Calu3 (cell line): ENCODE measurements around the gene RASSF4. TPM values are rescaled to one million over a fixed set of nuclear protein-coding genes. Genes with fewer than 3 reads are reported as not detected.

Source experiments
- BruUV-seq: library from RNA; stranded (reverse); fragments of 400-500 nt; replicated peaks from 2 replicates; lab custom pipeline; 2021; lab: Mats Ljungman, UMichigan
- CTCF ChIA-PET: fragments of 300-600 bp; sonication (Branson Sonifier 250); formaldehyde crosslinking; loops from one replicate; lab custom pipeline; 2022; ENCODE audit warnings: antibody characterized with exemption; lab: Charles Lee
- DNase-seq: peaks from one replicate; pipeline ENCODE4 v3.0.0; 2022
- H3K27ac Mint-ChIP-seq: one replicate; pipeline ENCODE4 v1.8.0; 2022; ENCODE audit warnings: mixed read lengths; ENCODE audit not compliant: unreplicated experiment
- H3K27me3 Mint-ChIP-seq: one replicate; pipeline ENCODE4 v1.8.0; 2022; ENCODE audit warnings: mixed read lengths; ENCODE audit not compliant: unreplicated experiment
- H3K36me3 Mint-ChIP-seq: one replicate; pipeline ENCODE4 v1.8.0; 2022; ENCODE audit warnings: mild to moderate bottlenecking, moderate library complexity, mixed read lengths; ENCODE audit not compliant: insufficient read depth, unreplicated experiment
- H3K4me1 Mint-ChIP-seq: one replicate; pipeline ENCODE4 v1.8.0; 2022; ENCODE audit warnings: mild to moderate bottlenecking, low read depth, mixed read lengths; ENCODE audit not compliant: unreplicated experiment
- H3K4me3 Mint-ChIP-seq: one replicate; pipeline ENCODE4 v1.8.0; 2022; ENCODE audit warnings: mild to moderate bottlenecking, low read depth, moderate library complexity, mixed read lengths; ENCODE audit not compliant: unreplicated experiment
- H3K9me3 Mint-ChIP-seq: one replicate; pipeline ENCODE4 v1.8.0; 2022; ENCODE audit warnings: low read depth, mixed read lengths; ENCODE audit not compliant: unreplicated experiment
- CTCF ChIP-seq: fragments of 200-600 bp; IDR thresholded peaks from one replicate; pipeline ENCODE4 v1.8.0; 2022; ENCODE audit warnings: antibody characterized with exemption; ENCODE audit not compliant: unreplicated experiment
- intact Hi-C: fragments of 100-400 bp; cut with micrococcal nuclease; formaldehyde crosslinking; loops from one replicate; pipeline ENCODE4 v1.10.0; 2022; ENCODE audit not compliant: unreplicated experiment
- total RNA-seq: library from RNA; stranded (reverse); gene quantifications from 2 replicates; pipeline ENCODE4 v1.2.3, GENCODE V29; 2022

Gene RASSF4
- total RNA-seq, 1 experiment from 2014 or later: 2.2 TPM

DNA sequence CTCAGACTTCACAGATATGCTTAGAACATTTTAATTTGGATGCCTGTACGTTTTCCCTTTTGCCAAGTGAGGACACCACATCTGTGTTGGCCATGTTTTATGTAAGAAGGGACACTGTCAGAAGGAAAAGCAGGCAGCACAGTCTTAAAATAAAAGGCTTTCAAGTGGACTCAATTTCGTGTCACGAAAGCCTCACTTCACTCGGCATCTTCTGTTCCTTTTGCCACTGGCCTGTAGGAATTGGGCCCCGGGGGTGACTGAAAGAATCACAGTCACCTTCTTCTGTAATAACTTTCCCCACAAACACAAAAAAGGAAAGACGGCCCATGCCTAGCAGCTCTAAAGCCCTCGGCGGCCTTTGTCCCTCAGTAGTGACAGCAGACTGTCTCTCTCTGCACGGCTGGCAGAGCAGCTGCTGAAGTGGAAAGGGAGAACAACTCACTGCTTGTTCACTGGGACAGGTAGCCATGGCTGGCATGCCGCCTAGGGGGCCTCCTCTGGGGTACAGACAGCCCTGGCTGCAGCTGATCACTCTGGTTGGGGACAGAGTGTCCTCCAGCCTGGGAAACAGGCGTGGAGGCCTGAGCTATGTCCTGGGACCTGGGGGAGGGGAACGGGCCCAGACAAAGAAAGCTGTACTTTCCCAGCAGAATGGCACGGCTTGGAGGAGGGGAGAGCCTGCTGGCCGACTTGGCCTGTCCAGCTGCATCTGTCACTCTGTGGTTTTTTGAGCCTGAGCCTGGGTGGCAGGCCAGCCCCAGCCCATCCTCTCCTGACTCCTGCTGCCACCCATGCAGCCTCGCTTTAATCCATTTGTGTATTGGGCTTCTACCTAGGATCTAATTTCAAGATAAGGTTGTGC is 4.4 kb downstream of the RASSF4 start:
- Mint-ChIP-seq H3K4me1 (peaks cover 24% of the 10 kb centered on the region), H3K27me3 (no peaks in the 10 kb centered on the region), H3K27ac (no peak overlapping the region), H3K9me3 (no peaks in the 10 kb centered on the region), H3K4me3 (no peak overlapping the region), H3K36me3 (peaks cover 15% of the 10 kb centered on the region)
- TF ChIP-seq CTCF: no peak
- intact Hi-C loops: no loop called here
- CTCF ChIA-PET: interaction anchor here (0.6 to 1.2 kb wide), 2 partner anchors 12 kb away, joined by 3 to 5 read pairs; no protein-coding TSS in a partner anchor
- peak; percentile 57 for DNase-seq
- no TSS peak for BruUV-seq

DNA sequence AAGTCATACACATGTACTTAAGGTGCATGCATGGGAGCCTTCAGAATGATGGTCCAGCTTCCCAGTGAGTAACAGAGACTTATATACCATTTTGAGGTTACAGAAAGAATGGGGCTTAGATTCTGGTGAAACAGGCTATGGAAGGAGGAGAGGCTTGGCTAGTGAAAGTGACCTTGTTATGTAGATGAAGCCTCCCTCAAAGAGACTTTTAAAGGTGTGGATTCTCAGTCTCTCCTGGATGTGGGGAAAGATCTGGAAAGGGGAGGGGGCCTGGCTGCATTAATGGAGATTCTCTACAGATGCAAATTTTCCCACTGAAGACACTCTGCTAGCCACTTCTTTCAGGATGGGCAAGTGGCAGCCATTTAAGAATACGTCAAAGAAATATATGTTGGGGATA is 5.5 kb downstream of the RASSF4 start:
- no peak for TF ChIP-seq CTCF
- H3K4me1 Mint-ChIP-seq: peaks cover 24% of the 10 kb centered on the region
- CTCF ChIA-PET: no interaction called here

GRCh38 chr10:44965651-44966097 is 6.1 kb downstream of the RASSF4 start:
- intact Hi-C loops: no loop called here
- no peak for DNase-seq
- no TSS peak for BruUV-seq
- Mint-ChIP-seq H3K27ac (no peak overlapping the region), H3K4me1 (peaks cover 24% of the 10 kb centered on the region), H3K36me3 (no peaks in the 10 kb centered on the region), H3K9me3 (no peaks in the 10 kb centered on the region), H3K4me3 (no peak overlapping the region), H3K27me3 (no peaks in the 10 kb centered on the region)
- CTCF ChIA-PET: interaction anchor here (1.0 kb wide), 2 partner anchors 19 to 36 kb away, joined by 3 read pairs; no protein-coding TSS in a partner anchor
- no peak for TF ChIP-seq CTCF

More for the DNA sequence above, 5.5 kb downstream of the RASSF4 start:
- BruUV-seq: no TSS peak
- Mint-ChIP-seq H3K4me3 (no peak overlapping the region), H3K27me3 (no peaks in the 10 kb centered on the region), H3K36me3 (peaks cover 4% of the 10 kb centered on the region), H3K9me3 (no peaks in the 10 kb centered on the region), H3K27ac (no peak overlapping the region)
- intact Hi-C loops: no loop called here
- DNase-seq: no peak

- no peak for TF ChIP-seq CTCF
- no TSS peak for BruUV-seq
- Mint-ChIP-seq H3K9me3 (no peaks in the 10 kb centered on the region), H3K4me3 (no peak overlapping the region), H3K27ac (no peak overlapping the region), H3K27me3 (no peaks in the 10 kb centered on the region), H3K36me3 (no peaks in the 10 kb centered on the region), H3K4me1 (peaks cover 24% of the 10 kb centered on the region)
- DNase-seq: no peak
- CTCF ChIA-PET: interaction anchor here (1.0 to 1.6 kb wide), 3 partner anchors 10 to 35 kb away, joined by 3 to 5 read pairs (median 3); no protein-coding TSS in a partner anchor
- intact Hi-C loops: no loop called here
Measured at GRCh38 chr10:44966129-44966815, 6.7 kb downstream of the RASSF4 start.
